ENCODE results near the gene TCF12.

DNA sequence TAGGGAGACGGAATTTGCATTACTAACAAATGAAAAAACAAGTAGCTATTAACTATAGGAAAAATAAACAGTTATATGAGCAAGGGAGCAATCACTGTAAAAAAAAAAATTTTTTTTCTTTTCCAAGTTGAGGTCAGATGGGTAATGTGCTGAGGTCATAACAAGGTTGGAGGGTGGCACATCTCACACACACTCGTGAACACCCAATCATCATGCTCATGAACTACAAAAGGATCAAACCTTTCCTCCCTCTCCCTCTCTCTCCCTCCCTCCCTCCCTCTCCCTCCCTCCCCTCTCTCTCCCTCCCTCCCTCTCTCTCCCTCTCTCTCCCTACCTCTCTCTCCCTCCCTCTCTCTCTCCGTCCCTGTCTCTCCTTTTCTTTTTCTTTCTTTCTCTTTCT lies 360.0 kb downstream of the TCF12 start:
- TF ChIP-seq CREB1 (IDR thresholded peaks at IDR 0.05; ENCODE audit: low read depth) = no peak
- no peak for TF ChIP-seq TAF1 (IDR thresholded peaks at IDR 0.05; ENCODE audit: low read depth)
- TF ChIP-seq REST (IDR thresholded peaks at IDR 0.05; ENCODE audit: low read depth) = no peak
- no peak for TF ChIP-seq RAD21 (IDR thresholded peaks at IDR 0.05; ENCODE audit: low read depth)
- TF ChIP-seq MAX (IDR thresholded peaks at IDR 0.05) = no peak
- TF ChIP-seq EGR1 (IDR thresholded peaks at IDR 0.05) = no peak
- TF ChIP-seq CEBPB (IDR thresholded peaks at IDR 0.05) = no peak
- no peak for TF ChIP-seq EP300 (IDR thresholded peaks at IDR 0.05; ENCODE audit: borderline replicate concordance)
- no peak for TF ChIP-seq FOXM1 (IDR thresholded peaks at IDR 0.05; ENCODE audit: borderline replicate concordance, low read depth)
- no peak for TF ChIP-seq YY1 (IDR thresholded peaks at IDR 0.05; ENCODE audit: low read depth)
- TF ChIP-seq NFIC (IDR thresholded peaks at IDR 0.05) = no peak
- TF ChIP-seq ZBTB7A (IDR thresholded peaks at IDR 0.05; ENCODE audit: low read depth) = no peak
